GM19193 (cell line): ENCODE data around the gene SPATA33.

Experiments
- POLR2A ChIP-seq: IDR thresholded peaks from 4 replicates; pipeline ENCODE4 v1.6.1; 2011; ENCODE audit not compliant: insufficient read depth, insufficient read length; ENCODE audit errors: extremely low read depth

Gene SPATA33

DNA sequence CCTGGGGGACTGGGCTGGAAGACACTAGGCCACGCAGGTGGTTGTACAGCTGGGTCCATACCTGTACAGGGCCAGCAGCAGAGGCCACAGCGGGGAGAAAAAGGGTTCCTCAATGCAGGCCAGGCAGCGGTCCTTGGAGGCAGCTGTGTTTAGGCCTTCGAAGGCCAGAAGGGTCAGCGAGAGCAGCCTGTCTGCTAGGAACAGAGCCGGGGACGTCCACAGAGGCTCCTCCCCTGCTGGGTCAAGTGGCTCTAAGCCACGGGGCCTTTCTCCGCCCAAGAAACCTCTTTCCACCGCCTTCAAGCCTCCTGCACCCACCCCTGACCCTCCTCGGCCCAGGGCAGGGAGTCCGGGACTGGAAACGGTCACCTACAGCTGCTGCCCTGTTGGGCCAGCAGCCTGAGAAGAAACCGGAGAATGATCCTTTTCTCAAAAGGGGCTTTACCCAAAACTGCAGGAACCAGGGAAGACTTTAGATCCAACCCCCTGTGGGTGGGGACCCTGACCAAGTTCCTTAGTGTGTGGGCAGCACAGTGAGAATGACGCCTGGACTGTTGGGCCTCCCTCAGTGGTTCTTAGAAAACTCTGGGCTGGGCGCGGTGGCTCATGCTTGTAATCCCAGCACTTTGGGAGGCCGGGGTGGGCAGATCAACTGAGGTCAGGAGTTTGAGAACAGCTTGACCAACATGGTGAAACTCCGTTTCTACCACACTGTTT, 52.2 kb downstream of the SPATA33 start:
- TF ChIP-seq POLR2A = no peak

DNA sequence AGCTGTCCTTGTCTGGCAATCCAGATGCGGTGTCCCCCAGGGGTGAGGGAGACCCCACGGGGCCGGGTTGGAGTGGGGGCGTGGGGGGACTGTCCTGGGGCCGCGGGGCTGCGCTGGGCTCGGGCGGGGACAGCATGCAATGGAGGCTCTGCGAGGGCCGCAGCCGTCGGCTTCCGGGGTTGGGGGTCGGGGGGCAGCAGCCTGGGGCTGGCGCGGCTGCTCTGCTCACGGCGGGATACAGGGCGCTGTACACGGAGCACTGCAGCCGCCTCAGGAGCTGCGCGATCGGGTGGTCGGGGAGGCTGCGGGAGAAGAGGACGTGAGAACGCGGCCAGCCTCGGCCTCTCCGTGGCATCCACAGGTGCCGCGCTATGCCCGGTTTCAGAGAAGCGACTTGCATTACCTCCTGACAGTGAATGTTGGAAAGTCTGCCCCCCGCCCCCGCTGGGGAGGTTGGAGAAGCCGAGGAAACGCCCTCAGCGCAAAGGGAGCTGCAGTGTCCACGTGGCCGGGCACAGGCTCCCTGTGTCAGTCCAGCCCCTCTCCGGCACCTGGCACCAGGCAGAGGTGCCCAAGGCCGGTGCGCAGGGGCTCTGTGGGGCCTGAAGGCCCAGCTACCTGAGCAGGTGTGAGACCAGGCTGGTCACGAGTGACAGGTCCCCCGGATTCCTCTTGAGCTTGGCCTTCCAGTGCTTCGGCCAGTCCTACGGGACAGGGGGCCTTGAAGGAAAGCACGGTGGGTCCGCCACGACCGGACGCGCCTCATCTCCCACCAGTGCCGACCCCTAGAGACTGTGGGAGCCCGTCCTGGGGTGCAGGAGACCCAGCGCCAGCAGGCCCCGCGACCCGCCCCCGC, 53.3 kb downstream of the SPATA33 start:
- TF ChIP-seq POLR2A = no peak

DNA sequence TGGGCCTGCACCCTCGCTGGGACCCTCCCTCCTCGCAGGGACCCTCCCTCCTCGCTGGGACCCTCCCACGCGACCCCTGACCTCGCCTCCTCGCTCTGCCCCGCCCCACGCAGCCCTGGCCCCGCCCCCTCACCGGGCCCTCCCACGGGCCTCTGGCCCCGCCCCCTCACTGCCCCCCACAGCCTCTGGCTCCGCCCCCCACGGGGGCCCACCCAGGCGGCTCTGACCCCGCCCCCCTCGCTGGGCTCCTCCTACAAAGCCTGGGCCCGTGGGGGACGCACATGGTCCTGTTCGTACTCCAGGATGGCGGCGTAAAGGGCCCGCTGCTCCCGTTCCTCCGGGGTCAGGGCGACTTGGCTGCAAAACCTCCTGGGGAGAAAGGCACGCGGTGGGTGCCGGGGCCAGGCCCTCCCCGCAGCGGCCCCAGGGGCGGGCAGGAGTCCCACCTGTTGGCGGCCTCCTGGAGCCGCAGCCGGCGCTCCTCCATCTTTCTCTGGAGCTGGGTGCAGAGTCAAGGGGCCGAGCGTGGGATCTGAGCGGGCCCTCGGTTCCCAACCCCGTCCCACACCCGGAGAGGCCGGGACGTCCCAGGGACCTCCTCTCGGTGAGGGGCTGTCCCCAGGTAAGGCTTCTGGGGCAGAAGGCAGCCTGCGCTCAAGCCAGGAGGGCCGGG, 54.1 kb downstream of the SPATA33 start:
- peak; percentile 73 for TF ChIP-seq POLR2A

DNA sequence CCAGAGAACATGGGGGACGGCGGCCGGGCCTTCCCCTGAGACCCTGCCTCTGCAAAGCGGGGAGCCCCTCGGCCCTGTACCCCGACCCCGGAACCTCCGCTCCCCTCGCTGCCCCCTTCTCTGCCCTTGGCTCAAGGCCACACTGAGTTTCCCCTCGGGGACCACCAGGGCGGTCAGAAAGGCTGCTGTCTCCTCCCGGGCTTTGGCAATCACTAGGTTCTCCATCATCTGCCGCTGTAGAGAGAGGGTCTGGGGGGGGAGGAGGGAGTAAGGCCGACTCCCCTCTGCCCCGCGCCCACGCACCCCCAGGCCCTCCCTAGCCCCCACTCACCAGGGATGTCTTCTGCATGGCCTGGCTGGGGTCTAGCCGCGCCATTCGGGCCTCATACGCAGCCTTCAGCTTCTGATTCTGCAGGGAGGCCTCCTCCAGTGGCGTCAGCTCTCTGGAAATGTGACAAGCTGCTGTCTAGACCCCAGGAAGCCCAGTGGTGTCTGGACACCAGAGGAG, 54.7 kb downstream of the SPATA33 start:
- no peak for TF ChIP-seq POLR2A

DNA sequence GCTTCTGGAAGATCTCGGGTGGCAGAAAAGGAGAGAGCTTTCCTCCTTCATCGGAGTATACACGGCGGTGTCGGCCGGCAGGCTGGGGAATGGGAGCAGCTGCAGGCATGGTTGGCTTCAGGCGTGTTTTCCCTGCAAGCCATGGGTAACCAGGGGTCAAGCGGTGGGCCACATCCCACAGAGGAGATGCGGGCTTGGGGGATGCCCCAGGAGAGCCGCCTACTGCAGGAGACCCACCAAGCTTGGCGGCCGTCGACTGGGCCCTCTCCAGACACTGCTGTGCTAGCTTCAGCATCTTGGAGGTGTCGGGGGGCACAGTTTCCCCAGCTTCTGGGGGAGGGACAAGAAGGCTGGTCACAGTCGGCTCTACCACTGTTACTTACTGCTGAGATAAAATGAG, 58.9 kb downstream of the SPATA33 start:
- TF ChIP-seq POLR2A = no peak

DNA sequence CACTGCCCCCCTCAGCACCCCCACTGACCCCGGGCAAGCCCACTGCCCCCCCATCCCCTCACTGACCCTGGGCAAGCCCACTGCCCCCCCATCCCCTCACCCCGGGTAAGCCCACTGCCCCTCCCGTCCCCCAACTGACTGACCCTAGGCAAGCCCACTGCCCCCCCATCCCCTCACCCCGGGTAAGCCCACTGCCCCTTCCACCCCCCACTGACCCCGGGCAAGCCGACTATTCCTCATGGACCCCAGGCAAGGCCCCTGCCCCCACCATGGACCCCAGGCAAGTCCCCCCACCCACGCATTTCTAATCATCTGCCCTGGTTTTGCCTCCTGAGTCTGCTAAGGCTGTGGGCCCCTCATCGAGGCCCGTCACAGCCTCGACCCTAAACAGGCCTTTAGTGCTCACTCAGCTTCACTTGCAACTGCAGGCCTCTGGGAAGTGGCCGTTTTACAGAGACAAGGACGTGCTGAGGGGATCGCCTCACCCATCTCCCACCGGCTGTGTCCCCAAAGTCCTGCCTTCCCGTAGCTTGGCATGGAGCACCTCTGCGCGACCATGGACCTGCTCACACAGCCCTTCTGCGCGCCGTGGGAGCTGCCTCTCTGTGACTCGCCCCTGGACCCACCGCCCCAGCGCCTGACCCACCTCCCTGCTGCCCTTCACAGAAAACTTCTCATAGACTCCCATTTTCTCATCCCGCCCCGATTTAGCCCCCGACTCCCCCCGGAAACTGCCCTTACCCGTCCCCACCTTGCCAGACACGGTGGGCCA, 59.5 kb downstream of the SPATA33 start:
- no peak for TF ChIP-seq POLR2A

DNA sequence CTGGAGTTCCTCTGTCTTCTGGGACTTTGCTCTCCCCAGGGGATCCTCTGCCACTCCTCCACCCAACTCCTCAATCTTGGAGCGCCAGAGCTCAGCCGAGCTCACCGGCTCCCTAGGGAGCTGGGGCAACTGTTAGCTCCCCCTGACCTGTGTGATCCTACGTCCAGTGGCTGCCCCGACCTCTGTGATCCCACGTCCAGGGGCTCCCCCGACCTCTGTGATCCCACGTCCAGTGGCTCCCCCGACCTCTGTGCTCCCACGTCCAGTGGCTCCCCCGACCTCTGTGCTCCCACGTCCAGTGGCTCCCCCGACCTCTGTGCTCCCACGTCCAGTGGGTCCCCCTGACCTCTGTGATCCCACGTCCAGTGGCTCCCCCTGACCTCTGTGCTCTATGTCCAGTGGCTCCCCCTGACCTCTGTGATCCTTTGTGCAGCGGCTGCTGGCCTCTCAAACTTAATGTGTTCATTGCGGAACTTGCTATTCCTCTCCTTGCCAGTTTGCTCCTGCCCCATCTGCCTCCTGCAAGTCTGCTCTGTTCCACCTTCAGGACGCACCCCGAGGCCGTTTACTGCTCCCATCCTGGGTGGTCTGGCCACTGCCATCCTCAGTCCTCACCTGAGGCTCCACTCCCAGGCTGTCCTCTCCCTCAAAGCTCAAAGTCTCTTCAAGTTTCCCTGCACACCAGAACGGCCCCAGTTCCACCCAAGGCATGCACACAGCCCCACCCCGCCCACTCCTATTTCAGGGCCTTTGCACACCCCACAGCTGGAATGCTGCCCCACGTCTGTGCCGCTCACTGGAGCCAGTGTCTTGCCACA, 60.3 kb downstream of the SPATA33 start:
- TF ChIP-seq POLR2A = no peak
